Measurements from ENCODE around the gene RNF182.
A peak's percentile ranks its signal among the peaks of the same experiment; 100 is the strongest.

RNF182 gene

GRCh38 chr6:13985663-13986325 is 61.0 kb downstream of the RNF182 start:
- no peak for TF ChIP-seq JUND (IDR thresholded peaks at IDR 0.05; ENCODE audit: low read depth)
- in situ Hi-C loops (cut with HindIII; ENCODE audit: low pct_unique_long_range_greater_than_20kb, low sequenced_read_pairs), result no loop called here
- DNase-seq (ENCODE audit: low read depth in 1 of 2, low spot score in 1 of 2), result no peak

- in situ Hi-C loops (cut with HindIII; ENCODE audit: low pct_unique_long_range_greater_than_20kb, low sequenced_read_pairs), result no loop called here
- no peak for TF ChIP-seq JUND (IDR thresholded peaks at IDR 0.05; ENCODE audit: low read depth)
- no peak for DNase-seq (ENCODE audit: low read depth in 1 of 2, low spot score in 1 of 2)
Observed at GRCh38 chr6:13986700-13987399, 62.1 kb downstream of the RNF182 start.

DNA sequence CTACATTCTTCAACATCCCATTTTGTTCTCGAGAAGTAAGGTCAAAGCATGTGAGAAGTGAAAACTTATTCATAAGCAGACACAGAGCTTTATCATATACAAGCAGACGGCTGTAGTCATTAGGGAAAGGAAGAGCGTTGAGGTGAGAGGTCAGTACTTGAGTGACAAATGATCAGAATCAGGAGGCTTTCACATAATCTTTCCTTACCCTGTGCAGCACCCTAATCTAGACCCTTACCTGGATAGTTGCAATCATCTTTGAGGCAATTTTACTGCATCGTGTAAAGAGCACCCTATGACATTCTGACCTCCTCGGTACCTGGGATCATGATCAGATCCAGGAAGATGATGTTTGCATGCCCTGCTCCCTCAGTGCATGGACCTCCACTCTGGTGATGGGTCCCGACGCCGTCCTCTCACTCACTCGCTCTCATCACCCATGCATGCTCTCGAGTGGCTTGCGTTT is 62.7 kb downstream of the RNF182 start:
- no peak for TF ChIP-seq JUND (IDR thresholded peaks at IDR 0.05; ENCODE audit: low read depth)
- in situ Hi-C loops (cut with HindIII; ENCODE audit: low pct_unique_long_range_greater_than_20kb, low sequenced_read_pairs), result no loop called here
- DNase-seq (ENCODE audit: low read depth in 1 of 2, low spot score in 1 of 2), result no peak

DNA sequence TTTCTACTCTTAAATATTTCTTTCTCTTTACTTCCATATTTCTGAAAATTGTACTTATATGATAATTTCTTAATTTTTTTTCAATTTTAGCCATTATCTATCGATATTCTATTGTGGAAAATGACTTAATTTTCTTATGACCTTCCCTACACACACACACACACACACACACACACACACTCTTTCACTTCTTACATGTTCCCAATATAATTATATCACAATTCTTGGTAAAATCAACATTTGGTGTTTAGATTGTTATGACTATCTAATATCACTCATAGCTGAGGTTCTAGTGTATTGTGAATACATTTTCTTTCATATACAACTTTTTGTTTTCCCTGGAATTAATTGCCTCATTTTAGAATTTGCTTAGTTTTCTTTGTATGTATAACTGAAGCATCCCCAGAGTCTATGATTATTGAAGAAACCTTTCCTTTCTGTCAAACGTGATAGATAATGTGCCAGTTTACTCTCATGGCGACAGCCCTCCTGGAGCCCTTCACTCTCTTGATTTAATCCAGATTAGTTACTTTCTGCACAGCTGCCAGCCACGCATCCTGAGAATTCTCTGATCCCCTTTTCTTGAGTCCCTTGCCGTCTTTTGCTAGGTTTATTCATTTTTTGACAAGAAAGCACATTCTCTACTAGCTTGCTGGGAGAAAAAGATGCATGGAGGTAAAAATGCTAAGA is 63.4 kb downstream of the RNF182 start:
- no peak for TF ChIP-seq JUND (IDR thresholded peaks at IDR 0.05; ENCODE audit: low read depth)
- in situ Hi-C loops (cut with HindIII; ENCODE audit: low pct_unique_long_range_greater_than_20kb, low sequenced_read_pairs), result no loop called here
- no peak for DNase-seq (ENCODE audit: low read depth in 1 of 2, low spot score in 1 of 2)

DNA sequence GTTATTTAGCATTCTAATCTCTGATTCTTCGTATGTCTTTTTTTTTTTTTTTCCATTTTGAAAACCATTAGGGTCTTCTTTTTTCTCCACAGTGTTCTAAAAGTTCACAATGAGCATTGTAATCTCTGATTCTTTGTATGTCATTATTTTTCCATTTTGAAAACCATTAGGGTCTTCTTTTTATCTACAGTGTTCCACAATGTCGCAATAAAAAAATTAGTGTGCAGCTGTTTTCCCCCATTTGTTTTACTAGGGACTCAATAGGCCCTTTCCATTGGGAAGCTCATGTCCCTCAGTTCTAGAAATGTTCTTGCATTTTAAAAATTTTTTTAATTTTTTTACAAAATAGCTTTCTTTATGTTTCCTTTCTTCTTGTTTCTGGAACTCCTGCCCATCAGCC is 64.2 kb downstream of the RNF182 start:
- in situ Hi-C loops (cut with HindIII; ENCODE audit: low pct_unique_long_range_greater_than_20kb, low sequenced_read_pairs), result no loop called here
- no peak for DNase-seq (ENCODE audit: low read depth in 1 of 2, low spot score in 1 of 2)
- no peak for TF ChIP-seq JUND (IDR thresholded peaks at IDR 0.05; ENCODE audit: low read depth)

GRCh38 chr6:13989496-13990144 is 64.9 kb downstream of the RNF182 start:
- no peak for TF ChIP-seq JUND (IDR thresholded peaks at IDR 0.05; ENCODE audit: low read depth)
- no peak for DNase-seq (ENCODE audit: low read depth in 1 of 2, low spot score in 1 of 2)
- in situ Hi-C loops (cut with HindIII; ENCODE audit: low pct_unique_long_range_greater_than_20kb, low sequenced_read_pairs), result no loop called here

GRCh38 chr6:13990796-13991195 is 66.0 kb downstream of the RNF182 start:
- TF ChIP-seq JUND (IDR thresholded peaks at IDR 0.05; ENCODE audit: low read depth), result no peak
- DNase-seq (ENCODE audit: low read depth in 1 of 2, low spot score in 1 of 2), result no peak
- in situ Hi-C loops (cut with HindIII; ENCODE audit: low pct_unique_long_range_greater_than_20kb, low sequenced_read_pairs), result no loop called here

DNA sequence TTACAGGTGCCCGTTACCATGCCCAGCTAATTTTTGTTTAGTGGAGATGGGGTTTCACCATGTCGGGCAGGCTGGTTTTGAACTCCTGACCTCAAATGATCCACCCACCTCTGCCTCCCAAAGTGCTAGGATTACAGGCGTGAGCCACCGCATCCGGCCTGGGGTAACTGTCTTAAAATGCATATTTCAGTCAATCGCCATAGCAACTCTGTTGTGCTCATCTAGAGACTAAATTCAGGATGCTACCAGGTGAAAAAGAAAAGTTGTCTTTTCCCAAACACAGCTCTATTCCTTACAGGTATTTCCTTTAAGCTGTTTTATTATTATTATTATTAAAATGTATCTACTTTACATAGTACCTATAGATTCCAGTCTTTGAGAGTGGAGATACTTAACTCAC is 66.6 kb downstream of the RNF182 start:
- in situ Hi-C loops (cut with HindIII; ENCODE audit: low pct_unique_long_range_greater_than_20kb, low sequenced_read_pairs), result no loop called here
- no peak for DNase-seq (ENCODE audit: low read depth in 1 of 2, low spot score in 1 of 2)

DNA sequence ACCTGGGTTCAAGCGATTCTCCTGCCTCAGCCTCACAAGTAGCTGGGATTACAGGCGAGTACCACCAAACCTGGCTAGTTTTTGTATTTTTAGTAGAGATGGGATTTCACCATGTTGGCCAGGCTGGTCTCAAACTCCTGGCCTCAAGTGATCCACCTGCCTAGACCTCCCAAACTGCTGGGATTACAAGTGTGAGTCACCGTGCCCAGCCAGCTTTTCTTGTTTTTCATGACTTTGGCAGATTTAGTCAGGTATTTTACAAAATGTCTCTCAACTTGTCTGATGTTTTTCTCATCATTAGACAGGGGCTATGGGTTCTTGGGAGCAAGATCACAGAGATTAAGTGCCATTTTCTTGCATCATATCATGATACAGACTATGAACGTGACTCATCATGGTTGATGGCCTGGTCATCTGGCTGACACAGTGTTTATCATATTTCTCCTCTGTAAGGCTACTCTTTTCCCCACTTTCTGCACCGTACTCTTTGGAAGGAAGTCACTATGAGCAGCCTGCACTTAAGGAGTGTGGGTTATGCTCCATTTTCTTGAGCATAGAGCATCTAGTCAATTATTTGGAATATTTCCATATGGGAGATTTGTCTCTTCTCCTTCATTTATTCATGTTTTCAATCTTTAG is 67.8 kb downstream of the RNF182 start:
- in situ Hi-C loops (cut with HindIII; ENCODE audit: low pct_unique_long_range_greater_than_20kb, low sequenced_read_pairs), result no loop called here
- DNase-seq (ENCODE audit: low read depth in 1 of 2, low spot score in 1 of 2), result peak in 1 of 2 experiments; percentile 9
- TF ChIP-seq JUND (IDR thresholded peaks at IDR 0.05; ENCODE audit: low read depth), result no peak

More for the DNA sequence above, 66.6 kb downstream of the RNF182 start:
- TF ChIP-seq JUND (IDR thresholded peaks at IDR 0.05; ENCODE audit: low read depth), result no peak

DNA sequence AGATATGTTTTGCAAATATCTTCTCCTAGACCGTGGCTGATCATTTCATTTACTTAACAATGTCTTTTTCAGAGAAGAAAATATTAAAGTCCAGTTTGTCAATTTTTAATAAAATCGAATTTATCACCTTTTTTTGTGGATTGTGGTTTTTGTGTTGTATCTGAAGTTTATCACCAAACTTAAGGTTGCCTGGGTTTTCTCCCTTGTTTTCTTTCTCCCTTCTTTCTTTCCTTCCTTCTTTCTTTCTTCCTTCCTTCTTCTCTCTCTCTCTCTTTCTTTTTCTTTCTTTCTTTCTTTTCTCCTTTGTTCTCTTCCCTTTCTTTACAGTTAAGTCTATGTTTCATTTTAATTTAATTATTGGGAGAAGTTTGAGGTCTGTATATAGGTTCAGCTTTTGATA is 68.7 kb downstream of the RNF182 start:
- in situ Hi-C loops (cut with HindIII; ENCODE audit: low pct_unique_long_range_greater_than_20kb, low sequenced_read_pairs), result no loop called here
- TF ChIP-seq JUND (IDR thresholded peaks at IDR 0.05; ENCODE audit: low read depth), result no peak
- no peak for DNase-seq (ENCODE audit: low read depth in 1 of 2, low spot score in 1 of 2)

DNA sequence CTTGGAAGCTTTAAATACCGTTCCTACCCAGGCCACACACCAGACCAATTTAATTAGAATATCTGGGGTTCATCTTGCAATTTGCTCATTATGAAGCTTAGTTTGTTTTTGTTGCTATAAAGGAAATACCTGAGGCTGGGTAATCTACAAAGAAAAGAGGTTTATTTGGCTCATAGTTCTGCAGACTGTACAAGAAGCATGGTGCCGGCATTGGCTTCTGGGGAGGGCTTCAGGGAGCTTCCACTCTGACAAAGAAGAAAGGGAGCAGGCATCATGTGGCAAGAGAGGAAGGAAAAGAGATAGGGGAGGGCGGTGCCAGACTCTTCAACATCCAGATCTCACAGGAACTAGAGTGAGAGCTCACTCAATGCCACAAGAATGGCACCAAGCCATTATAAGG is 73.6 kb downstream of the RNF182 start:
- in situ Hi-C loops (cut with HindIII; ENCODE audit: low pct_unique_long_range_greater_than_20kb, low sequenced_read_pairs), result no loop called here
- TF ChIP-seq JUND (IDR thresholded peaks at IDR 0.05; ENCODE audit: low read depth), result no peak
- DNase-seq (ENCODE audit: low read depth in 1 of 2, low spot score in 1 of 2), result no peak

- in situ Hi-C loops (cut with HindIII; ENCODE audit: low pct_unique_long_range_greater_than_20kb, low sequenced_read_pairs), result no loop called here
- no peak for TF ChIP-seq JUND (IDR thresholded peaks at IDR 0.05; ENCODE audit: low read depth)
- DNase-seq (ENCODE audit: low read depth in 1 of 2, low spot score in 1 of 2), result no peak
Observed at GRCh38 chr6:14000901-14001300, 76.1 kb downstream of the RNF182 start.

All from T47D (cell line).